ENCODE measurements around the gene SPOCK3. TPM values are rescaled to one million over a fixed set of nuclear protein-coding genes. Genes with fewer than 3 reads are reported as not detected.
A peak's percentile ranks its signal among the peaks of the same experiment; 100 is the strongest.

Gene SPOCK3
- total RNA-seq, 2 donors from 2014 or later: not detected

DNA sequence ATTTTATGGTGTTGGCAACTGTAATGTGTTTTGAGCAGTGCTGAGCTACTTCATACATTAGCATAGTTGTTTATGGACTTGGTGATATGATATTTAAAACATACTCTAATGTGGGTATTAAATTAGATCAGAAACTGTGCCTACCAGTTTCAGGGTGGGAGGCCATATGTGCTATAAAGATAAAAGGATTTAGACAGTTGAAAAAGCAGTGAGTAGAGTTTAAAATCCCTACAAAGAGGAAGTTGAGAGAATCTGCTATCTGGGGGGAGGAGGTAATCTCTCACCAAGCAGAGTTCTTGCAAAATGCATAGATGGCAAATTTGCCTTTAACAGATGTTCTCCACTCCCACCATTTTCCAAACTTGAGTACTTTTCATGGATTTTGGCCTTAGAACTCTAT, 154.5 kb downstream of the SPOCK3 start:
- intact Hi-C loops (cut with DNase I): no loop called here
- no peak for DNase-seq (ENCODE audit: low spot score)

DNA sequence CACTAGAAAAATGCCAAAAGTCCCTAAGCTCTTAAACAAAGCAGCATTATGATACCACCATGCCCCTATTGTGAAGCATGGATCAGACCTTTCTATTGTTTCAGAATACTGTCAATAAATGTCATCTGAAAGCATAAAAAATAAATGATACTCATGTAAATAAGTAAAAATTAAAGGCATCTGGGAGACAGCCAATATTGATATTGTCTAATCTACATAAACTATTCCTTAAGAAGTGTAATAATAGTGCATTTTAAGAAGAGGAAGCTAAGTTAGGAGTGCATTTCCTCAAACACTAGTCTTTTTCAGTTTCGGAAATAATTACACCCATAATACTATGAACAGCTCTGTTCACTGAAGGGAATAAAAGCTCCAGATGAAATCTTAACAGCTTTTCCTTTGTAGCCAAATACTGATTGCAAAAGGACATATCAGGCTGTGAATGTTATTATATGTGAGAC, 181.6 kb downstream of the SPOCK3 start:
- DNase-seq (ENCODE audit: low spot score): no peak
- intact Hi-C loops (cut with DNase I): no loop called here

DNA sequence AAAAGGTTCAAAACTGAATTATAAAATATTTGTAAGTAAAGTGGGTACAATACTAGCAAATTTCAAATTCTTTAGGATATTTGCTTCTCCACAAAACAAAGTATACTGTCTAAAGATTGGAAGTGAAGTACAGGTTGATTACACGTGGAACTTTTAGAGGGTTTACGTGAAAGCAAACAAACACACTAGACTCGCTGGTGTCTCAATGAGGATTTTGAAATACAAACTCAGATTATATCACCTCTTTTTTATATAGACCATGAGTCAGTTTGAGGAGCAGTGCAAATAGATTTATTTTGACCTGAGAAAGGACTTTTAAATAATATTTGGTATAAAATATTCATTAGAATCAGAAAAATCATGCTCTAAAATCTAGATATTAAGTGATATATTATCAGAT, 185.0 kb downstream of the SPOCK3 start:
- intact Hi-C loops (cut with DNase I): no loop called here
- no peak for DNase-seq (ENCODE audit: low spot score)

DNA sequence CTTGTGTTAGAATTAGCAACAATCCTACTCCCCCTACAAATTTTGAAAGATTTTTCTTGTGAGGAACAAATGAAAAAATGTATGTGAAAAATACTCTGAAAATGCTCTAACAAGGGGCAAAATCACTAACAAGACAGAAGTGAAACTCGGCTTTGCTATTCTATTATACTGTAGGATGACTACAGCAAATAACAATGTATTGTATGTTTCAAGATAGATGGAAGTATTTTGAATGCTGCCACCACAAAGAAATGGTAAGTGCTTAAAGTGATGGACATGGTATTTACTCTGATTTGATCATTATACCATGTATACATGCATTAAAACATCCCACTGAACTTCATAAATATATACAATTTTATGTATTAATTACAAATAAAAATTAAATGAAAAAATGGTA, 192.8 kb downstream of the SPOCK3 start:
- intact Hi-C loops (cut with DNase I): loop anchor here in 1 of 2 donors (5.0 kb wide), 1 partner anchor 134 kb away; no protein-coding TSS in a partner anchor
- DNase-seq (ENCODE audit: low spot score): no peak

GRCh38 chr4:167035390-167035789, 198.9 kb downstream of the SPOCK3 start:
- intact Hi-C loops (cut with DNase I): no loop called here
- DNase-seq (ENCODE audit: low spot score): no peak

DNA sequence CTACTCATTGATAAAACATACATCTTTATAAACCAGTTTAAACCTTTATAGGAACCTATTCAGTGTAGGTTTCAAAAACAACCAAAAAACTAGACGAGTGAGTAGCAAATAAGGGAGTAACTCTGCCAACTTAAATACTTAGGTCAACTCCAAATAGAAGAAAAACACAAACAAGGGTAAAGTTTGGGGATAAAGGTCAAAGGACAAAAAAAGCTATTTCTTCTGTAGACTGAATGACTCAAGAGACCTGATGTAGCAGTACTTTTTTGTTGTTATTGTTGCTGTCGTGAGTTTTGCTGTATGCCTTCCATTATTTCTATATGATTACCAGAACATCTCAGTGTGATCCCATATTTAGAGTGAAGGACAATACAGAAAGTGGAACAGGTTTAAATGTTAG, 199.3 kb downstream of the SPOCK3 start:
- no peak for DNase-seq (ENCODE audit: low spot score)
- intact Hi-C loops (cut with DNase I): no loop called here

GRCh38 chr4:167032871-167033270, 201.4 kb downstream of the SPOCK3 start:
- DNase-seq (ENCODE audit: low spot score): no peak
- intact Hi-C loops (cut with DNase I): no loop called here

DNA sequence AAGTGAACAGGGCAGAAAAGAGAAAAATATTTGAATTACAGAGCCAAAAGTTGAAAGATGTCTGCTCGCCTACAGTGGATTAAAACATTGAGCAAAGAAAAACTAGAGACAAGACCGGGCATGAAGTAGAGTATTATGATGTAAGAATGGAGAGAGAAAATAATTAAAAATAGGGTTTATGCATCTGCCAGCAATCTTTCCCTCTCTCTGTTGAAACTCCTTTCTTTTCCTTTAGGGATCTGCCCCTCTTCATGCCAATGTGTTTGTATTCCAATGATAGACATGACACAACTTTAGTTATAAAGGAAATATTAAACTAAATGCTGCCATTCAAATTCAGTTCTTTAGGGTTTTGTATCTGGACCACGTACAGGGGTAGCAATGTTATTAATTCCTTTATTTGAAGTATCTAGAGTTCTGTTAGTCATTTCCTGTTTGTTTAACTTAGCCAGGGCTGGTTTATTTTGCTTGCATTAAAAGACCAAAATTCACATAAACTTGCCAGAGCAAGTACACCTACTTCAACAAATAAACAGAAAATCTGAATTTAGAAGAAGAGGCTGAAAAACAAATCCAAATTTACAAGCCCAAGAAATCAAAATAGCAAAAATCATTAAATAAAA, 202.6 kb downstream of the SPOCK3 start:
- no peak for DNase-seq (ENCODE audit: low spot score)
- intact Hi-C loops (cut with DNase I): no loop called here

- DNase-seq (ENCODE audit: low spot score): no peak
- intact Hi-C loops (cut with DNase I): no loop called here
These were observed 205.3 kb downstream of the SPOCK3 start for GRCh38 chr4:167028976-167029375.

DNA sequence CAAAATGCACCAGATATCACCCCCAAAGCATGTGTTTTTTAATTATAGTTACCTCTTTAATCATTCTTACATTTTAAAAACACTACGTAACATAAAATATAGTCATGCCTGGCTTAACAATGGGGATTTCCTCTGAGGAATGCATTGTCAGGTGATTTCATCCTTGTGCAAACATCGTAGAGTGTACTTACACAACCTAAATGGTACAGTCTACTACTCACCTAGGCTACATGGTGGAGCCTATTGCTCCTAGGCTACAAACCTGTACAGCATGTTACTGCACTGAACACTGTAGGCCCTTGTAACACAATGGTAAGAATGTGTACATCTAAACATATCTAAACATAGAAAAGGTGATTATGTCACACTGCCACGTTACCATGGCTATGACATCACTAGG, 208.6 kb downstream of the SPOCK3 start:
- intact Hi-C loops (cut with DNase I): no loop called here
- DNase-seq (ENCODE audit: low spot score): no peak

- intact Hi-C loops (cut with DNase I): no loop called here
- DNase-seq (ENCODE audit: low spot score): no peak
These were observed 210.8 kb downstream of the SPOCK3 start for GRCh38 chr4:167023364-167023925.

GRCh38 chr4:167021545-167022155, 212.6 kb downstream of the SPOCK3 start:
- intact Hi-C loops (cut with DNase I): no loop called here
- DNase-seq (ENCODE audit: low spot score): peak; percentile 83

DNA sequence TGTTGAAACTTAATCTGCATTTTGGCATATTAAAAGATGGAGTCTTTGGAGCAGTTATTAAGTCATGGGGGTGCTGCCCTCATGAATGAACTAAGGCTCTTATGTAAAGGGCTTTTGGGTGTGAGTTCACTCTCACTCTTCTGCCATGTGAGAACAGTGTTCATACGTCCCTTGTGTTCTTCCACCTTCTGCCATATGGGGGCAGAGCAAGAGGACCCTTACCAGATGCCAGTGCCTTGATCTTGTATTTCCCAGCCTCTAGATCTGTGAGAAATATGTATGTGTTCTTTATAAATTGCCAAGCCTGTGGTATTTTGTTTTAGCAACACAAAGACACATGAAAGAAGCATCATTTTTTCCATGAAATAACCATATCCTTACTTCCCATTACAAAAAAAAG, 213.9 kb downstream of the SPOCK3 start:
- intact Hi-C loops (cut with DNase I): no loop called here

GRCh38 chr4:167014944-167015343, 219.3 kb downstream of the SPOCK3 start:
- intact Hi-C loops (cut with DNase I): no loop called here
- DNase-seq (ENCODE audit: low spot score): no peak

More for the DNA sequence above, 213.9 kb downstream of the SPOCK3 start:
- DNase-seq (ENCODE audit: low spot score): no peak

GRCh38 chr4:167003326-167003725, 231.0 kb downstream of the SPOCK3 start:
- no peak for DNase-seq (ENCODE audit: low spot score)
- intact Hi-C loops (cut with DNase I): no loop called here

GRCh38 chr4:167000141-167000852, 234.0 kb downstream of the SPOCK3 start:
- no peak for DNase-seq (ENCODE audit: low spot score)
- intact Hi-C loops (cut with DNase I): no loop called here

DNA sequence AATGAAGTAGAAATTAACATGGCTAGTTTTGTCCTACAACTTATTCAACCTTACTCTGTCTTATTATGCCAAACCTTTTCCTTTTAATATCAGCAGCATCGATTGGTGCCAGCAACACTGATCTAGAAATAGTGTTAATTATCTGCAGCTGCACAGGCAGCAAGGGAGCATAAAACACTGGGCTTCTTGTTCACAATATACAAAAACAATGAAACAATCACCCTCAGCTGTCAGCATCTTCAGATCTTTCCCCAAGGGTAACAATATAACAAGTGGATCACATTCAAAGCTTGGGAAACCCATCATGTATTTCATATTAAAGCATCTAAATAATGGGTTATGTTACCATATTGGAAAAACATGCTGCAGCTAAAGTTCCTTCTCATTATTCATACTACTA, 238.1 kb downstream of the SPOCK3 start:
- DNase-seq (ENCODE audit: low spot score): no peak
- intact Hi-C loops (cut with DNase I): no loop called here

DNA sequence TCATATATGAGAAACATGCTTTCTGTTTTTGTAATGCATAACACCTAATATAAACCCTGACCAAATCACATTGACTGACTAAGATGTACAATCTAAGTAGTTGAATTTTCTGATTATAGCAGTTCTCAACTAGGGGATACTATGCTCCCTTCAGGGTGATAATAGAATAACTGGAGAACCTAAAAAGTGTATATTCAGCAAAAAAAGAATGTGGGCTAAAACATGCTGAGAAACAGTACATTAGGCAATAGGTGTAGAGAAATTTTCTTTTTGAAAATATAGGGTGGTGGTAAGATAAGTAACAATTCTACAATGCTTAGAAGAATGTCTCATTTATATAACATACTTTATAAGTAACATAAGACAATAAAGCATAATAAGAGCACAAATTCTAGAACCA, 239.6 kb downstream of the SPOCK3 start:
- DNase-seq (ENCODE audit: low spot score): no peak
- intact Hi-C loops (cut with DNase I): no loop called here

- intact Hi-C loops (cut with DNase I): no loop called here
- no peak for DNase-seq (ENCODE audit: low spot score)
These were observed 243.2 kb downstream of the SPOCK3 start for GRCh38 chr4:166991006-166991561.

DNA sequence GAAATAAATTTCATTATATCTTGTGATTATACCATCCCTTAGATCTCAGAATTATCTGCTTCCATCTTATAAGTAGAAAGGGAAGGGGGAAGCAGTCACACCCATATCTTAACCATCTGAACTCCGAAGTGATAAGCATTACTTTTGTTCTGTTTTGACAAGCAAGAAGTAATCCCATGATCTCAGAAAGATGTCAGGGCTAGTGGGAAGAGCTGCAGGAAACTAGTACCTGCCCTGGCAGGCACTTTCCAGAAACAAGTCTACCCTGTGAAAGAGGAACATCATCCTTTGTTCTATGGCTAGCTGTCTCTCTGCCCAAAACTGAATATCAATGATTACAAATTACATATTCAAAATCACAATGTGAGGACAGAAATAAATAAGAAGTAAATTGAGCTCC, 244.4 kb downstream of the SPOCK3 start:
- DNase-seq (ENCODE audit: low spot score): no peak
- intact Hi-C loops (cut with DNase I): no loop called here

All from posterior vena cava (tissue), 2 donors.